Measurements from ENCODE around the gene KHNYN.
"Not testable (repeated sequence)": the region's sequence is repeated elsewhere in the genome, so short reads cannot be mapped to it uniquely, and the experiment has no call there.

Gene KHNYN

GRCh38 chr14:24439830-24440605 lies 10.3 kb downstream of the KHNYN start:
- no peak for TF ChIP-seq CTCF (IDR thresholded peaks at IDR 0.05; ENCODE audit: low read length, missing control alignments)
- no peak for DNase-seq (ENCODE audit: low read depth)
- H3K4me3 ChIP-seq (replicated peaks; ENCODE audit: low read depth, low read length): no peak overlapping the region

DNA sequence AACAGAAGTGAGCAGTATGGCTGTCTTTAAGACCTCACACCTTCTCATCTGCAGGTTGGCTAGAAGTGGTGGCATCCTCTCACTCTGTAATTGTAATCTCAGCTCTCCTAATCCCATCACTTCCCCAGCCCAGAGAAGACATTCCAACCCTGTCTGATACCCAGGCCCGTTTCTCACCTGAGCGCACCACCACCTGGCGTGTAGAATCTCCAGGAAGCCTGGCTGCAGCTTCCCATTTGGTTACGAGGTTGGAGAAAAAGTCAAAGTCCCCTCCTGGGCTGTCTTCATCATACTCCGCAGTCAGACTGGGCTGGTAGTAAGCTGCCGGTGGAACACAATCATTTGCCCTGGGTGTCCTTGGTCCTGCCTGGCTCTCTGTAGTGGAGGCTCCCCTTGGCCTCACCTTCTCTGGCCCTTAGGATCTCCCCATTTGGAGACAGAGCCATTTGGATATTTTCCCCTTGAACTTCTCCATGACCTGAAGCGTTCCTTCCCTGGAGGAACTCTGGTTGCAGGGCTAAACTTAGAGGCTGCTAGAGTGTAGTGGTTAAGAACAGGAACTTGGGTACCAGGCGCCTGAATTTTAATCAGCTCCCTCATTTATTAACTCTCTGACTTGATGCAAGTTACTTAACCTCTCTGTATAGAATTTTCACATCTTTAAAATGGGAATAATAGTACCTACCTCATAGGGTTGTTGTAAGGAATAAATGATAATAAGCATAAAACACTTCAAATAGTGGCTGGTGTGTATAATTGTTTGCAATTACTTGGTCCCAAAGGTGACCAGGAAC lies 11.0 kb downstream of the KHNYN start:
- DNase-seq (ENCODE audit: low read depth): no peak
- no peak overlapping the region for H3K4me3 ChIP-seq (replicated peaks; ENCODE audit: low read depth, low read length)
- no peak for TF ChIP-seq CTCF (IDR thresholded peaks at IDR 0.05; ENCODE audit: low read length, missing control alignments)

- no peak for TF ChIP-seq CTCF (IDR thresholded peaks at IDR 0.05; ENCODE audit: low read length, missing control alignments)
- peak overlapping the region; percentile 96 for H3K4me3 ChIP-seq (replicated peaks; ENCODE audit: low read depth, low read length)
- no peak for DNase-seq (ENCODE audit: low read depth)
These were observed 11.7 kb downstream of the KHNYN start for GRCh38 chr14:24441485-24441884.

DNA sequence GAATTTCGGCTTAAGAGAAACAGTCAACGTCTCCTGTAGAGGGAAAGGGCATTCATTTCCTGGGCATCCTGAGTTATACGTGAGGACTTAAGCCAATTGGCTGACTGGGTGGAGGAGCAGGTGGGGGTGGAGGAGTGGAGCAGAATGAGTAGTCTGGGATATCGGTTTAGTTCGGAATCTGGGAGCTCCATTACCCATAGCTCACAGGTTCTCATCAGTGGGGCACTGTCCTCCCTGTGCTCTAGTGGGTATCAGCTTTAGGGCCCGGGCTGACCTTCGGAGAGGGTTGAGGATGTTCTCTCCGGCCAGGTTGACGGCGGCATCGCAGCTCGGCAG lies 12.1 kb downstream of the KHNYN start:
- no peak for TF ChIP-seq CTCF (IDR thresholded peaks at IDR 0.05; ENCODE audit: low read length, missing control alignments)
- peak overlapping the region; percentile 96 for H3K4me3 ChIP-seq (replicated peaks; ENCODE audit: low read depth, low read length)
- no peak for DNase-seq (ENCODE audit: low read depth)

DNA sequence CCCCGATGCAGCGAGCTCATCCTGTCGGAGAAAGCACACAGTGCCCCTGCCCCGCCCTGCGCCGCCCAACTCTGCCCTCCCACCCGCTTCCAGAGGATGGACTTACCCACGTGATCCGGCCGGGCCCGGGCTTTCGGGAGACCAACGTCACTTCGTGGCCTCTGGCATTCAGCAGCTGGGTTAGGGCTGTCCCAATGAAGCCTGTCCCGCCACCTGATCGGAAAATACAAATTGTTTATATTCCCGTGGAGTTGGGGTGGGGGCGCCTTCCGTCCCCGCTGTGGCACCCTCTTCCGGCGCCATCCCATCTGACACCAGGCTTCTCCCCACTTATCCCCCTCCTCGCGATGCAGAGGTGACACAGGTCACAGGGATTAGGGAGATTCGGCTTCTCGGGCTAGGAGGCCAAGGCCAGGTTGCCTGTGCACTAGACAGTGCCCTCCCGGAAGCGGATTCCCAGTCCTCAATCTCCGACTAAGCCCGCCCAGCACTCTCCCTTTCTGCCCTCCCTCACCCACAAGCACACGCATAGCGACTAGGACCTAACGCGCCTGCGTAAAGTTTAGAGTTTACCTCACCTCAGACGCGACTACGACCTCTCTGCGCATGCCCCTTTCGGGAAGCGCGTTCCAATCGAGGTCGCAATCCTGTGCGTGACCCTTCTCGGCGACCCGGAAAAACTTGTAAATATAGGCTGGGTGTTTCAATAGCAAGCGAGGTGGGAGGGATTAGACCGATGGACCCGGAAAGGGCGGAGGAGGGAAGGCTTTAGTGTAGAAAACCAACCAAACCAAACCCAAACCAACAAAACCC lies 12.7 kb downstream of the KHNYN start, which contains the start of gene SDR39U1:
SDR39U1 (minus strand) TSS at position 537 of the 813 bp plus-strand sequence; CDS start at position 530, 7 bp downstream.
- peak within 1 kb of the TSS; percentile 96 for H3K4me3 ChIP-seq (replicated peaks; ENCODE audit: low read depth, low read length)
- no peak for TF ChIP-seq CTCF (IDR thresholded peaks at IDR 0.05; ENCODE audit: low read length, missing control alignments)
- peak; percentile 100 for DNase-seq (ENCODE audit: low read depth)

DNA sequence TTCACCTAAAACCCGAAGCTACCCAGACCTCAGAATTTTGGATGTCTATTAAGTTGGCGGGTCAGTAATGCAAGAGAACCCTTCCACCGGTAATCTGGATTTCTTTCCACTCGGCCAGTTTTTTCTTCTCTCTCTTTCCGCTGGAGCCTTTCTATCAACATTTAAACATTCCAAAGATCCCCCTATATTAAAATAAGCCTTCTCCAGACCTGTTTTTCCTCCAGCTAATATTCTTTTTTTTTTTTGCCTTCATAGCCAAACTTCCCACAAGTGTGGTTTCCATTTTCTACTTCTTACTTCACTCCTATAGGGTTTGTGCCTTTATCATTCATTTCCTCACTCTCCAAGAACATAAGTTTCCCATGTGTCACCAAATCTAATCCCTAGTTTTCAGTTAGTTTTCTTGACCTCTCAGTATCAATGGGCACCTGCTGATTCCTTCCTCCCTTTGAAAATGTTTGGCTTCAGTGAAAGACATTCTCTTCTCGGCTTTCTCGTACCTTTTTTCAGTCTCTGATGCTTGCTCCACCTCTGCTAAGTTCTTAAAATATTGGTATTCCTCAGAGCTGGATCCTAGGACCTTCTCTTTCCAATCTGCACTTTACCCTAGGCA lies 13.4 kb downstream of the KHNYN start:
- peak overlapping the region; percentile 96 for H3K4me3 ChIP-seq (replicated peaks; ENCODE audit: low read depth, low read length)
- TF ChIP-seq CTCF (IDR thresholded peaks at IDR 0.05; ENCODE audit: low read length, missing control alignments): no peak
- DNase-seq (ENCODE audit: low read depth): no peak

DNA sequence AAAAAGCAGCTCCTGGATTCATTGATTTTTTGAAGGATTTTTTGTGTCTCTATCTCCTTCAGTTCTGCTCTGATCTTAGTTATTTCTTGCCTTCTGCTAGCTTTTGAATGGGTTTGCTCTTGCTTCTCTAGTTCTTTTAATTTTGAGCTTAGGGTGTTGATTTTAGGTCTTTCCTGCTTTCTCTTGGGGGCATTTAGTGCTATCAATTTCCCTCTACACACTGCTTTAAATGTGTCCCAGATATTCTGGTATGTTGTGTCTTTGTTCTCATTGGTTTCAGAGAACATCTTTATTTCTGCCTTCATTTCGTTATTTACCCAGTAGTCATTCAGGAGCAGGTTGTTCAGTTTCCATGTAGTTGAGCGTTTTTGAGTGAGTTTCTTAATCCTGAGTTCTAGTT lies 21.1 kb downstream of the KHNYN start:
- DNase-seq (ENCODE audit: low read depth); H3K4me3 ChIP-seq (replicated peaks; ENCODE audit: low read depth, low read length): not testable (repeated sequence)
